Suprapubic skin (tissue), 3 donors: ENCODE measurements around the gene ARHGEF7.

Experiments used
- CTCF ChIP-seq, 2 donors: fragments of 200-600 bp in 1 of 2; fragments of 450-650 bp in 1 of 2; sonication (generic) in 1 of 2; IDR thresholded peaks; one replicate each; pipeline ENCODE4 v1.5.1; 2016 to 2019; ENCODE audit warnings: antibody characterized with exemption in 2 of 2, mild to moderate bottlenecking in 1 of 2, moderate library complexity in 1 of 2
- POLR2A ChIP-seq, 2 donors: fragments of 450-650 bp; IDR thresholded peaks; one replicate each; pipeline ENCODE4 v1.6.1; 2017; ENCODE audit warnings: antibody characterized with exemption in 2 of 2, mild to moderate bottlenecking in 2 of 2, moderate library complexity in 2 of 2

- no peak for TF ChIP-seq CTCF (IDR thresholded peaks at IDR 0.05)
- no peak for TF ChIP-seq POLR2A (IDR thresholded peaks at IDR 0.05)
Measured at GRCh38 chr13:111288276-111288675, 173.2 kb downstream of the ARHGEF7 start.
